IMR-90 (cell line): Measurements from ENCODE around the gene GRIK3. TPM values are rescaled to one million over a fixed set of nuclear protein-coding genes. Genes with fewer than 3 reads are reported as not detected.

Experiments used
- ATAC-seq: fragments of 200-7000 bp; cut with Tn5 transposase; 2 replicates; pipeline ENCODE4 v1.9.1; 2020; ENCODE audit warnings: low read depth, mild to moderate bottlenecking, moderate library complexity
- BruUV-seq: library from RNA; stranded (reverse); fragments of 400-500 nt; replicated peaks from 2 replicates; lab custom pipeline; 2021; lab: Mats Ljungman, UMichigan
- CTCF ChIA-PET: fragments of 300-600 bp; formaldehyde crosslinking; extraction: SDS; loops from one replicate; lab custom pipeline; 2021; ENCODE audit warnings: antibody characterized with exemption; lab: Yijun Ruan, JAX
- POLR2A ChIA-PET: fragments of 300-600 bp; sonication (Branson Sonifier 250); formaldehyde crosslinking; loops from one replicate; lab custom pipeline; 2022; ENCODE audit warnings: antibody characterized with exemption; ENCODE audit not compliant: unreplicated experiment; lab: Charles Lee
- DNase-seq: peaks from one replicate; pipeline ENCODE4 v3.0.0; 2013
- H2AFZ ChIP-seq: replicated peaks from 2 replicates; pipeline ENCODE3; 2013; ENCODE audit warnings: low read length, mild to moderate bottlenecking; ENCODE audit not compliant: poor library complexity
- H2AK5ac ChIP-seq: 2 replicates; pipeline ENCODE4 v1.6.1; 2013; ENCODE audit warnings: low read depth, low read length, inconsistent platforms
- H2AK9ac ChIP-seq: replicated peaks from 2 replicates; pipeline ENCODE3; 2013; ENCODE audit warnings: mild to moderate bottlenecking, low read depth, low read length, moderate library complexity; ENCODE audit not compliant: poor library complexity
- H2BK120ac ChIP-seq: 2 replicates; pipeline ENCODE4 v1.6.1; 2013; ENCODE audit warnings: low read depth, low read length, inconsistent platforms
- H2BK15ac ChIP-seq: 3 replicates; pipeline ENCODE4 v1.6.1; 2013; ENCODE audit warnings: low read depth, low read length, inconsistent platforms
- H2BK20ac ChIP-seq: 2 replicates; pipeline ENCODE4 v1.6.1; 2013; ENCODE audit warnings: low read depth, mild to moderate bottlenecking, inconsistent platforms, low read length, moderate library complexity
- H2BK5ac ChIP-seq: 2 replicates; pipeline ENCODE4 v1.6.1; 2013; ENCODE audit warnings: mild to moderate bottlenecking, low read depth, low read length, inconsistent platforms; ENCODE audit not compliant: poor library complexity, severe bottlenecking
- H3K14ac ChIP-seq: replicated peaks from 2 replicates; pipeline ENCODE4 v1.6.1; 2013; ENCODE audit warnings: low read depth, low read length, inconsistent platforms
- H3K18ac ChIP-seq: 2 replicates; pipeline ENCODE4 v1.6.1; 2013; ENCODE audit warnings: low read depth, low read length, control low read depth
- H3K23ac ChIP-seq: 2 replicates; pipeline ENCODE4 v1.6.1; 2013; ENCODE audit warnings: low read depth, low read length, inconsistent platforms
- H3K27ac ChIP-seq: 2 replicates; pipeline ENCODE4 v1.5.1; 2013; ENCODE audit warnings: mild to moderate bottlenecking, control low read depth, low read length; ENCODE audit not compliant: insufficient read depth
- H3K27me3 ChIP-seq: 2 replicates; pipeline ENCODE4 v1.6.1; 2013; ENCODE audit warnings: low read length; ENCODE audit not compliant: control insufficient read depth, insufficient read depth
- H3K36me3 ChIP-seq: 2 replicates; pipeline ENCODE4 v1.6.1; 2013; ENCODE audit warnings: low read length, mixed read lengths; ENCODE audit not compliant: control insufficient read depth, insufficient read depth
- H3K4ac ChIP-seq: 2 replicates; pipeline ENCODE4 v1.6.1; 2013; ENCODE audit warnings: low read depth, low read length, inconsistent platforms
- H3K4me1 ChIP-seq: 2 replicates; pipeline ENCODE4 v1.6.1; 2013; ENCODE audit warnings: low read length, mixed read lengths; ENCODE audit not compliant: control insufficient read depth, insufficient read depth
- H3K4me2 ChIP-seq: 2 replicates; pipeline ENCODE4 v1.6.1; 2013; ENCODE audit warnings: low read depth, mild to moderate bottlenecking, control low read depth, low read length, moderate library complexity
- H3K4me3 ChIP-seq: 2 replicates; pipeline ENCODE4 v1.5.1; 2013; ENCODE audit warnings: low read depth, mild to moderate bottlenecking, control low read depth, low read length, moderate library complexity; ENCODE audit not compliant: insufficient read depth
- H3K56ac ChIP-seq: 2 replicates; pipeline ENCODE4 v1.6.1; 2013; ENCODE audit warnings: low read length, inconsistent platforms; ENCODE audit not compliant: insufficient read depth; ENCODE audit errors: extremely low read depth
- H3K79me1 ChIP-seq, 2 experiments: 2 replicates each; pipeline ENCODE4 v1.6.1; 2013; ENCODE audit warnings: low read length in 2 of 2, inconsistent platforms in 1 of 2, low read depth in 1 of 2
- H3K9ac ChIP-seq: 2 replicates; pipeline ENCODE4 v1.6.1; 2013; ENCODE audit warnings: low read depth, low read length, control low read depth
- H3K9me1 ChIP-seq: 2 replicates; pipeline ENCODE4 v1.6.1; 2013; ENCODE audit warnings: low read length, inconsistent platforms; ENCODE audit not compliant: insufficient read depth
- H3K9me3 ChIP-seq: 2 replicates; pipeline ENCODE4 v1.6.1; 2013; ENCODE audit warnings: low read length; ENCODE audit not compliant: control insufficient read depth, insufficient read depth
- H4K20me1 ChIP-seq: 2 replicates; pipeline ENCODE4 v1.6.1; 2013; ENCODE audit warnings: low read length, inconsistent platforms; ENCODE audit not compliant: insufficient read depth
- H4K5ac ChIP-seq: 2 replicates; pipeline ENCODE4 v1.6.1; 2013; ENCODE audit warnings: mild to moderate bottlenecking, low read depth, low read length, control low read depth
- H4K8ac ChIP-seq, 2 experiments: 2 replicates each; pipeline ENCODE4 v1.6.1; 2013; ENCODE audit warnings: low read depth in 2 of 2, low read length in 2 of 2, control low read depth in 1 of 2, inconsistent platforms in 1 of 2
- H4K91ac ChIP-seq: 2 replicates; pipeline ENCODE4 v1.6.1; 2013; ENCODE audit warnings: low read depth, low read length, inconsistent platforms; ENCODE audit not compliant: insufficient read depth
- BHLHE40 ChIP-seq: fragments of 150-350 bp; IDR thresholded peaks from 2 replicates; pipeline ENCODE4 v1.6.1; 2016; ENCODE audit warnings: mild to moderate bottlenecking, low read depth, low read length
- CEBPB ChIP-seq: IDR thresholded peaks from 2 replicates; pipeline ENCODE4 v1.6.1; 2012; ENCODE audit warnings: low read depth, low read length, improper control_type of control experiment
- CHD1 ChIP-seq: IDR thresholded peaks from 2 replicates; pipeline ENCODE4 v1.6.1; 2012; ENCODE audit warnings: low read depth, low read length, improper control_type of control experiment
- CTCF ChIP-seq: conservative IDR thresholded peaks from 2 replicates; pipeline ENCODE4 v1.5.1; 2012; ENCODE audit warnings: mild to moderate bottlenecking, low read depth, low read length, improper control_type of control experiment
- ELK1 ChIP-seq: fragments of 150-350 bp; IDR thresholded peaks from 2 replicates; pipeline ENCODE4 v1.6.1; 2016; ENCODE audit warnings: low read depth, mild to moderate bottlenecking, low read length, moderate library complexity, borderline replicate concordance
- FOS ChIP-seq: fragments of 150-350 bp; IDR thresholded peaks from 2 replicates; pipeline ENCODE4 v1.6.1; 2016; ENCODE audit warnings: low read depth, low read length
- MAFK ChIP-seq: IDR thresholded peaks from 2 replicates; pipeline ENCODE4 v1.6.1; 2012; ENCODE audit warnings: low read depth, low read length, improper control_type of control experiment
- MAZ ChIP-seq: IDR thresholded peaks from 2 replicates; pipeline ENCODE4 v1.6.1; 2012; ENCODE audit warnings: low read depth, mild to moderate bottlenecking, low read length, improper control_type of control experiment, moderate library complexity, borderline replicate concordance
- MXI1 ChIP-seq: IDR thresholded peaks from 2 replicates; pipeline ENCODE4 v1.6.1; 2012; ENCODE audit warnings: low read depth, mild to moderate bottlenecking, low read length, moderate library complexity, borderline replicate concordance
- NFE2L2 ChIP-seq: fragments of 150-350 bp; IDR thresholded peaks from 2 replicates; pipeline ENCODE4 v1.6.1; 2016; ENCODE audit warnings: low read depth, mild to moderate bottlenecking, low read length
- POLR2A ChIP-seq: IDR thresholded peaks from 2 replicates; pipeline ENCODE4 v1.6.1; 2012; ENCODE audit warnings: mild to moderate bottlenecking, low read depth, low read length
- RAD21 ChIP-seq: IDR thresholded peaks from 2 replicates; pipeline ENCODE4 v1.6.1; 2012; ENCODE audit warnings: low read length, improper control_type of control experiment
- RFX5 ChIP-seq: IDR thresholded peaks from 2 replicates; pipeline ENCODE4 v1.8.0; 2012; ENCODE audit warnings: low read depth, mild to moderate bottlenecking, low read length, moderate library complexity
- SMC3 ChIP-seq: fragments of 150-350 bp; IDR thresholded peaks from 2 replicates; pipeline ENCODE4 v1.6.1; 2016; ENCODE audit warnings: low read depth, mild to moderate bottlenecking, antibody characterized with exemption, low read length, moderate library complexity
- USF2 ChIP-seq: fragments of 150-350 bp; IDR thresholded peaks from 2 replicates; pipeline ENCODE4 v1.6.1; 2017; ENCODE audit warnings: mild to moderate bottlenecking, antibody characterized with exemption, low read length, low read depth
- WGBS, 2 experiments: methylation state at CpG; one replicate each; pipeline versions ENCODE4 v1.1.5 to v1.1.7; 2013; ENCODE audit warnings: missing lambda C conversion rate in 2 of 2; ENCODE audit not compliant: insufficient read length in 1 of 2; ENCODE audit errors: extremely low coverage in 2 of 2; 5-methylcytosine and 5-hydroxymethylcytosine counted together
- dilution Hi-C: fragments of 300-500 bp; cut with HindIII; formaldehyde crosslinking; loops from one replicate; pipeline ENCODE4 v1.14.3; 2018; ENCODE audit warnings: low sequenced_read_pairs; ENCODE audit not compliant: unreplicated experiment
- in situ Hi-C: fragments of 300-500 bp; cut with MboI; formaldehyde crosslinking; loops from 3 replicates; pipeline ENCODE4 v1.14.3; 2019; ENCODE audit warnings: low sequenced_read_pairs, inconsistent platforms, mixed read lengths
- intact Hi-C: fragments of 100-400 bp; cut with micrococcal nuclease; formaldehyde crosslinking; loops from 2 replicates; pipeline ENCODE4 v1.10.0; 2022
- polyA plus RNA-seq, 3 experiments: library from polyadenylated mRNA; depleted of rRNA; stranded (reverse); fragments of >200 nt; gene quantifications; 2 replicates each; pipeline ENCODE4 v1.2.3, GENCODE V29; 2012; ENCODE audit warnings: low replicate concordance in 1 of 3
- total RNA-seq: library from RNA; depleted of rRNA; stranded (reverse); fragments of >200 nt; gene quantifications from 2 replicates; pipeline ENCODE4 v1.2.3, GENCODE V29; 2012

Gene GRIK3
- total and polyA plus RNA-seq, 2 of the 4 experiments (the other 2 are of a cell fraction), result not detected

GRCh38 chr1:37055631-37056030, 21.3 kb upstream of the GRIK3 start:
- dilution Hi-C loops, result no loop called here

More at GRCh38 chr1:37055631-37056030, 21.3 kb upstream of the GRIK3 start:
- ChIA-PET CTCF (no interaction called here), POLR2A (no interaction called here)
- Histone ChIP-seq H3K27me3 (no peaks in the 10 kb centered on the region), H3K14ac (no peak overlapping the region), H3K23ac (no peak overlapping the region), H2AK5ac (no peak overlapping the region), H3K56ac (no peak overlapping the region), H4K91ac (no peak overlapping the region), H3K4me2 (no peak overlapping the region), H2BK5ac (no peak overlapping the region), H3K9me1 (no peaks in the 10 kb centered on the region), H3K9me3 (no peaks in the 10 kb centered on the region), H3K79me1 (no peaks in the 10 kb centered on the region), H3K4me3 (no peak overlapping the region), H2BK120ac (no peak overlapping the region), H2AFZ (no peak overlapping the region), H4K20me1 (no peaks in the 10 kb centered on the region), H3K9ac (no peak overlapping the region), H4K8ac (no peak overlapping the region), H4K5ac (no peak overlapping the region), H3K4me1 (no peaks in the 10 kb centered on the region), H3K36me3 (no peaks in the 10 kb centered on the region), H3K4ac (no peak overlapping the region), H3K27ac (no peak overlapping the region), H2AK9ac (no peak overlapping the region), H2BK15ac (no peak overlapping the region), H2BK20ac (no peak overlapping the region), H3K18ac (no peak overlapping the region)
- ATAC-seq, result no peak
- WGBS, 2 experiments, result 0% methylated on average over 1 of the region's 3 CpGs; no CpG with 5 or more reads in 1 of the 2 experiments
- BruUV-seq, result no TSS peak
- TF ChIP-seq ELK1 (no peak), USF2 (no peak), RFX5 (no peak), CHD1 (no peak), NFE2L2 (no peak), BHLHE40 (no peak), CTCF (no peak), CEBPB (no peak), FOS (no peak), RAD21 (no peak), MAFK (no peak), MXI1 (no peak), MAZ (no peak), POLR2A (no peak), SMC3 (no peak)
- in situ Hi-C loops, result no loop called here
- DNase-seq, result no peak
- intact Hi-C loops, result no loop called here
